ENCODE measurements around the gene NRCAM.
"Not testable (repeated sequence)": the region's sequence is repeated elsewhere in the genome, so short reads cannot be mapped to it uniquely, and the experiment has no call there.

Gene NRCAM

DNA sequence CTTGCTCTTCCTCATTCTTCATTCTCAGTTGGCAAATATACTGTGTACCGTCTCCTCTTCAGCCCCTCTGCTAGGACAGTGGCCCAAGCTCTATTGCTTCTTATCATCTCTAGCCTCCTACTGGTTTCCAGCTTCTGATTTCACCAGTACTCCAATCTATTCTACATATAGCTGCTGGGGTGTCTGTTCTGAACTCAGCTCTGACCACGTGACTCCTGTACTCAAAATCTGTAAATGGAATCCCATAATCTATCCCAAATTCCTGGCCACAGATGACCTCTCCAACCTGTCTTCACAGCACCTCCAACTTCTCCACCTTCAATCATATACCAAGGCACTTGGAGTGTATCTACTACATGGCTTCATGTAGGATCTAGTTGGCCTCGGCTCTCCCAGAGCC is 152.9 kb downstream of the NRCAM start:
- DNase-seq = no peak

DNA sequence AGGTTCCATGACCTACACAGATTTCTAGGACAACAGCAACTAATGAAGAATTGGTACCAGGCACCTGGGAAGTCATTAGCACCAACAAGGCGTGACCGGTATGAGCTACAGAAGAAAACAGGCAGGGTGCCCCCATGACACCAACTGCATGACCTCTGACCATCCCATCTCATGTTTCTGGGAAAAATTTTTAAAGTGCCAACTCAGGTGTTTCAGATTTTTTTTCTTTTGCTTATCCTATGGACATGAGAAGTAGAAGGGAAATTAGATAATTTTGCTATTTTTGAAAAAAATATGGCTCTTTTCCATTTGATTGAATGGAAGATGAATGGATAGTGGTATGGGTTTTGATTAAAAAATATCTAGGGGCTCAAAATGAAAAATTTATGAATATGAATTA is 154.8 kb downstream of the NRCAM start:
- DNase-seq = no peak

DNA sequence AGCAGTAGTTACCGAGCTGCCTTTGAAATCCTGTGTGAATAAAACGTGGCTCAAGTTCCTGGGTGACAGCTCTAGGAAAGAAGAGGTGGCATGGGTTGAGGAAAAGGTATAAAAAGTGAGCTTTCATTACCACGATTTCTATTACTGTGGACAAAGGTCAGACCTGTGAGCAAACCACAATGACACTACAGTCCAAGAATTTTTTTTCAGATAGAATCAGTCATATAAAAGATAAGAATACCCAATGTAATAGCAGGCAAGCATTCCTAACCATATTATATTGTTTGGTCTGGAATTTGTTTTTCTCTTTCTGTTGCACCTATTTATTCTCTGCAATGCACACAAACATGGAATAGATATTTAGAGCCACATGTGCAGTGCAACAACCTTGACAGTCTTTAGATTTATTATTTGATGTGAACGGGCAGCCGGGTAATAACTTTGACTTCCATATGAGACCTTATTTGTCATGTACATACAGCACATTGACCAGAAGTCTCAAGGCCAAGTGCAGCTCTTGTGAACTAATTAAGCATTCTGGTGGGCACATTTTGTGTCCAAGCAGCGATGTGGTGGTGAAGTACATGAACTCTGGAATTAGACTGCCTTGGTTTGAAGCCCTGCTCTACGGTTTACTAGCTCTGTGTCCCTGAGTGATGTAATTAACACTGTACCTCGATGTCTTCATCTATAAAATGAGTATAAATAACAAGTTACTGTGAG is 156.8 kb downstream of the NRCAM start:
- DNase-seq = no peak

DNA sequence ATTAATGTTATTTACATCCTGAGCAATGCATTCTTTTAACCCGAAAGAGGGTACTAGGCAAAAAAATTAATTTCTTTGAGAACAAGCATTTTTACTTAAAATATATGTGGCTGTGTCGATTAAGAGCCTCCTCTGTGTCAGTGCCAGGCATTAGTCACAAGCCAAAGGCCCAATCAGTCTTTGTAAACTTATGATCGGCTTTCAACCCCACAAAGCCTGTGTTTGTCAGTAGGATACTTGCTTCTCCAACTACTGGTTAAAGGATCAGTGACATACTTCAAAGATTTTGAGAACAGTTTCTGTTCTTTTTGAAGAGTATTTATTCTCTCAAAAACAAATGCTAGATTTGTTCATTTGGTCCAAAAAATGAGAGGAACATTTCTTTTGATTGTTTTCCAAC is 159.3 kb downstream of the NRCAM start:
- no peak for DNase-seq

DNA sequence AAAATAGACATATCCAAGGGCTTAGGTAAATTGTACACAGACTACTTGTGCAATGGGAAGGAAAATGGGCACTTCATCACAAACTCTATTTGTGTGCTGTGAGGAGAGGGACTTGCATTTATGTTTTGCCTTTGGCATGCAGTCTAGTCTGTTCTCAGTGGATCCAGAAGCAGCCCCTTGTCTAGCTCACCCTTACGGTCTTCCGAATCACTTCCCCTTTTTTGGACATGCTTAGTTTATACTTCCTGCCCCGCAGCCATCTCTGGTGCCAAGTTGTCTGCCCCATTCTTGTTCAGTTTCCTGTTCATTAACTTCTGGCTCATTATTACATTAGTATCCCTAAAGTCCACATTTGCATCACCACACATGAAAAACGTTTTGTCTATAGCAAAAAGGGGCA is 161.6 kb downstream of the NRCAM start:
- no peak for DNase-seq

DNA sequence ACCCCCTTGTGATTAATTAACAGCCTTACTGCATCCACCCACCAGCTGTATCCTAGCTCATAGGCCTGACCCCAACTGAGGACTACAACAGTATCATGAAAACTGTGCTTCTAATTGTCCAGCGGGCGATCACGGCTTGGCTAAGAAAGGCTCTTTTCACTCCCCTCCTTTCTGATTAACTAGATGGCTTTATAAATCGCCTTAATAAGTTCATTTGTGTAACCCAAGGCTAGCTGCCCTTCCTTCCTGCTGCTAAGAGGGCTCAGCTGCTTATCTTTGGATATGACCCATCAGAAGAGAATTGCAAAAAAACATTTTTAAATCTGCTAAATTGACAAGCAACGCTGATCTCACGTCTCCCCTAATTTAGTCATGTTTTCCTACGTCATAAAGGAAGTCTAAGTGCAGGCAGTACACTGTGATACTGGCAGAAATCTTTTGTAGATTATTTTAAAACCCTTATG is 163.1 kb downstream of the NRCAM start:
- no peak for DNase-seq

DNA sequence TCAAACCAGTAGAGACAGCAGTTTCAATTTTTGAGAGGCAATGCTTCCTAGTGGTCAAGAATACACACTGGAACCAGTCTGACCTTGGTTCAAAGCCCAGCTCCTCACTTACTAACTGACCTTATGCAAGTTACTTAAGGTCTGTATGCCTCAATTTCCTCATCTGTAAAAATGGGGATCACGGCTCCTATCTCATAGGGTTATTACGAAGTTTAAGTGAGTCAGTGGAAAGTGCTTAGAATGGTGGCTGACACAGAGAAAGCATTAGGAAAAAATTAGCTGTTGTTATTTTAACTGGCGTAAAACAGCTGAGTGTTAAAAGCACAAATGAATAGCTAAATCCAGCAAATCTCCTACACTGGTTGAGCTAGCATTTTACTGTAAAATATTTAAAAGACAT is 163.7 kb downstream of the NRCAM start:
- DNase-seq = no peak

DNA sequence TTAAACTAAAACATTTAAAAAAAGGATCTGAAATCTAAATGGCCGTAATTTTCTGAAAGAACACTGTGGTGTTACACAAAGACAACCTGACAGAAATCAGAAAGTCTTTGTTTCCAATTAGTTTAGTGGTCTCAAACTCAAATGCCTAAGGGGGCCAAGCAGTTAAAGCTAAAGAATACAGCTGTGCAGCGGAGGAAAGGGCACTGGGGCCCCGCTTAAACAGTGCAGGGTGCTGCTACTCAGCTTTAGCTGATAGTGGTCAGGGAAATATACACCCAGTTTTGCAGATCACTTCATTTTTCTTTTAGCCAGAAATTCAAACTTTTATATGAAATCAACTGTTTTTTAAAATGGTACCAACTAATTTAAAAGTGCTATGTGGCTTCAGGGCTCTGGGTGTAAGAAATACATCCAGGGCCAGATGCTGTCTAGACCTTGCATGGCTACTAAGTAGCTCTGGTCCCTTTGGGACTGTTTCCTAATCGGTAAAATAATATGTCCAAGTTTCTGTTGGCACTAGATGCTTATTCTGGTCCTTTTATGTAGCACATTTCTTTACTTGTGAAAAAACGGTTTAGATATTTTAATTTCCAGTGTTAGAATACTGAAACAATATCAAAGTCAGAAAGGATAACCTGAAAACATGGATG is 164.3 kb downstream of the NRCAM start:
- no peak for DNase-seq

DNA sequence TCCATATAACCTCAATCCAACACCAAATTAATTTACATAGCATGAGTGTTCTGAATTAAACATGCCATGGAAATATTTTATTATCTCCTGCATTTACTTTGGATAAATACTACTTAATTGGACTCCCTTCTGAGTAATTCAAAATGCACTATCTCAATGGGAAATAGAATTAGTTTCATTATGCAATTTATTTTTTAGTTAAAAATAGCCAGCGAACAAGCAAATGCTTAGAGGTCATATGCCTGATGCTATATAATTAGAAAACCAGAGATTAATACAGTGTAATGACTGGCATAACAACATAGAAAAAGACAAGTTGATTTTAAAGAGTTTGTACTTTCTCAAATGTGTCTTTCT is 165.1 kb downstream of the NRCAM start:
- no peak for DNase-seq

DNA sequence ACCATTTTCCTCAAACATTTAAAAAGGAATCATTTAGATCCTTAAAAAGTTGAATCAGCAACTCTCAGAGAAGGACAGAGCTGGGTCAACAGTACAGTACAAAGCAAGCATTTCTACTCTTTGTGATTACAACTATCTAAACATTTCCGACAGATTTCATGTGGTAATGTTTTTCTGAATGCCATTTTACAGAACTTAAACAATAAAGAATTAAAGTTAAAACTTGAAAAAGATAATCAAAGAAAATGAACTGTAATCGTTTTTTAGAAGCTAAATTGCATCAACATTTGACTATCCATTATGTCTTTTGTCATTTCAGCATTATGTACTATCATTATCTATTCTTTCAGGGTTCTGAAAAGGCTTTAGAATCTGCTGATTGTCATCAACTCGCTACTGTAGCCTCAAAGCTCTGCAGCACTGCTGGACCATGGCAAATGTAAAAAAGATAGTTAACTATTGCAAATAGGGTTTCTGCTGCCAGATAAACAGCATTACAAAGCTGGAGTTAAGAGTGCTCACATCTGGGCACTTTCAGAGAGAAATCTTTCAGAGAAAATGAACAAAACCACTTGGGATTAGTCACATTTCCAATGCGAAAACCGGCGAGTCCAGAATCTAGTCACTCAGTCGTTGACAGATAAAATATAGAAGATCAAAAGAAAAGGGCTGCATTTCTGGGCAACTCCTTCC is 165.6 kb downstream of the NRCAM start:
- no peak for DNase-seq

DNA sequence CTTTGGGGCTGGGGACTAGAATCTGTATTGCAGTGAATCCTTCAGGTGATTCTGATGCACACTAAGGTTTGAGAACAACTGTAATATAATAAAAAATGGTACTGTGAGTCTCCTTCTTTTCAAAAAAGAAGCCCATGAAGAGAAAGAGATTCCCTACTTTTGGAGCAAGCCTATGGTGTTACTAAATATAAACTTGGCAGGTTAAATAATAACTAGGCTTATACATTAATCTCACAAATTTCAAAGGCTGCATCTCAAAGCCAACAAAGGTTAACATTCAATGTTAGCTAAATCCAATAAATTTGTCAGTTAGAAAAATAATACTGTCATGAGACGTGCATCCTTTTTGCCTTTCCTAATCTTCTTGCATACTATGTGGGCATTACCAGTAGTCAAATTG is 166.4 kb downstream of the NRCAM start:
- DNase-seq = no peak

DNA sequence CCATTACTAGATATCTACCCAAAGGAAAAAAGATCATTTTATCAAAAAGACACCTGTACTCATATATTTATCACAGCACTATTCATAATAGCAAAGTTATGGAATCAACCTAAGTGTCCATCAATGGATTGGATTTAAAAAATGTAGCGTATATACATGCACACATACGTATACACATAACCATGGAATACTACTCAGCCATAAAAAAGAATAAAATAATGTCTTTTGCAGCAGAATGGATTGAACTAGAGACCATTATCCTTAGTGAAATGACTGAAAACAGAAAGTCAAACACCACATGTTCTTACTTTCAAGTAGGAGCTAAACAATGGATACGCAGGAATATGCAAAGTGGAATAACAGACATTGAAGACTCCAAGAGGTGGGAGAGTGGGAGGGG is 168.4 kb downstream of the NRCAM start:
- DNase-seq = no peak

DNA sequence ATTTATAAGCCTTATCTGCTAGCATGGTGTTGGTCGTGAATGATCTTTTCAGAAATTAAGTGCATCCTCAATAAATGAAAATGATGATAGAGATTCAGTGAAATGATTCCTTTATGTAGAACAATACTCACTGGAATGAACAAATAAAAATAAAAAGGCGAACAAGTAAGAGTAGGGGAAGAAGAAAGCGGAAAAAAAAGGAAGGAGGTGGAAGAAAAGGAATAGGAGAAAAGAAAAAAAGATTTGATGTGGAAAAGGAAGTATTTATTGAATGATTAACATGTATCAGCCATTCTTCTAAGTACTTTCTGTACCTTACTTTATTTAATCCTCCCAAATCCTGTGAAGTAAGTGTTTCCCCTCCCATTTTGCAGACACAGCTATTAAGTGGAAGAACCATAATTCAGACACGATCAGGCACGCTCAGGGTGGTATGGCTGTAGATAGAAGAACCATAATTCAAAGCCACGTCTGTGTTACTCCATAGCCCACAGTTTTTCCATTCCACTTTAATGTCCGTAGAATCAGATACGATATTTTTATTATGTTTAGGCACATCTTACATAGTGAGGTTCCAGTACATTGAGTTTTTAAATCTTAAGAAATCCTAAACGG is 169.8 kb downstream of the NRCAM start:
- no peak for DNase-seq

DNA sequence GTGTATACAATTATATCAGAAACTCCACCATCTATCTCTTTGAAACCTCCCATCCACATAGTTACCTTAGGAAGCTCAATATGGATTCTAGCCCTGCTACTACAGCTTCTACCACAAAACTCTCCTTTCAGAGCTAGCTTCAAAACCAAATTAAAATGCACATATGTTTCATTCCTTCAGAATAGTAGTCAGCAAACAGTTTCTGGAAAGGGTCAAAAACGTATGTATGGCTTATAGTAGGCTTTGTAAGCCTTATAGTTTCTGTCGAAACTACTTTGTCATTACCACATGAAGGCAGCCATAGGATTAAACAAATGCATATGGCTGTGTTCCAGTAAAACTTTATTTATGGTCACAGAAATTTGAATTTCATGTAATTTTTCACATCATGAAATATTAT is 170.5 kb downstream of the NRCAM start:
- DNase-seq = no peak

DNA sequence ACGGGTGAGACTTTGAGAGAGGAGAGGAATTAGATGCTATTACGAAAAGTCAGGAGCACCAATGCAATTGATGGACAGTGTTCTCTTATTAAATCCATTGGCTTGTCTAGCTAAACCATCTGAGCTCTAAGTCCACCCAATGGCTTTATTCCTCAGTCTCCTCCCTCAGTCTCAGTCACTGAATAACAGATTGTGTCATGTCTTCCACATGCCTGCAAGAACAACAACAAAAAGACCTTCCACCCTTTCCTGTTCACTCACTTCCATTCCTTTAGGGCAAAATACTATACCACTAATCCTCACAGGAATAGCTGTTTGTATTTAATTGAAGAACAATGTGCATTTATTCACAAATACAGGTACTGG is 171.2 kb downstream of the NRCAM start:
- DNase-seq = no peak

DNA sequence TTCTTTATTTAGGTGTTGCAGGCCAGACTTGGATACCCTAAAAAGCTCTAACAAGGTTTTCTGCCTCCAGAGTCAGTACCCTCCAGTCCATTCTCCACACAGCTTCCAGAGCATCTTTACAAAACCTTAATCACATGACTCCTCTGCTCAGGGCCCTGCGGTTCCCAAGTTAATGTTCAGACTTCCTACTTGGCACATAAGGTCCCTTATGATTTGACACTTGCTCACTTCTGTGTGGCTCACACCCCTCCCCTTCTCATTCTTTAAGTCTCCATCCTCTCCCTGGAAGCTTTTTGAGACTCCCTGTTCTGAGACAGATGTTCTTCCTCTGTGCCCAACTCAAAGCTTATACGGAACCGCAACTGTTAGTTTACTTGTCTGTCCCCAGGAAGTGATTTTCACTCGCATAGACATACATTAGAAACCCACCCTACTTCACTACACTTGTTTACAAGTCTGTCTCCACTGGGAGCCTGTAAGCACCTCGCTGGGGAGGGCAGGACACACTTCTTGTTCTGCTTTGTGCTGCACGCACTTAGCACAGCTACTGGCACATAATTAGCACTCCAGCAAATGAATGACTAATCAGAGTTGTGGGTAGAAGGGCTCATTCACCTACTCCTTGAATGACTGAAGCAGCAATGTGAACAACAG is 171.8 kb downstream of the NRCAM start:
- DNase-seq = no peak

DNA sequence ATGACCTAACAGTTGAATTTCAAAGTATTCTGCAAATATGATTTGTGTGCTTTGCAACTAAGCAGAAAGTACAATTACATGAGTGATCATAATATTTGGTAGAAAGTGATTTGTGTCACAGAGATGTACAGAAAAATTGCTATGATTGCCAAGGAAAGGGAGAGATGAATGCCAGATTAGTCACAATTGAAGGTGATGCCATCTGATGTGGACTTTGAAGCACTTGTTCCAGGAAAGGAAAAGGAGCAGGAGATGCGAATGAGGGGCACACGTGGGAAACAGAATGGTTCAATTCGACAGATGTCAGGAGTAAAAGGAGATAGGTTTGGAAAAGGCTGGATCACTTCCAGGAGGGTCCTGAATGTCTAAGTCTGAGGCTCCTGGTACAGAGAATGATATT is 173.0 kb downstream of the NRCAM start:
- DNase-seq = no peak

DNA sequence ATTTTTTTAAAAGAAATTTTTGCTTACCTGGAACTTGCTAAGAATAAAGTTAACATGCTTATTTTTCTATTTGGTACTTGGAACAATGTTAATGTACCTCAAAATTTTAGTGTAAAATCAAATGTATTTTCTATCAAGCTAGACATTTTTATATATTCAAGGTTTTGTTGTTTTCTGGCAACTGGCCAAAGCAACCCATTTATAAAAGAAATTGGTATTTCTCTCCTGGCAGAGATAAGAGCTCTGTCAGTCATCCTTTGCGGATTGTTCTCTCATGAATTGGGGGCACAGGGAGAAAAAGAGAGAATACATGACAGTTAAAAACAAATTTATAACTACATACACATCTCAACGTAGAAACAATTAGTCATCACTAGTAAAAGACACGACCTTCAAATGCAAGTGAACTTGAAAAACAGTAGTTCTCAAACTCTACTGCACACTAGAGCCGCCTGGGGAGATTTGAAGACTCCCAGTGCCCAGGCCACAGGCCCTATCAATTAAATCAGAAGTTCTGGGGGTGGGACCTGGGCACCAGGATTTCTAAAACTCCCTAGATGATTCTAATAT is 173.7 kb downstream of the NRCAM start:
- DNase-seq = no peak

DNA sequence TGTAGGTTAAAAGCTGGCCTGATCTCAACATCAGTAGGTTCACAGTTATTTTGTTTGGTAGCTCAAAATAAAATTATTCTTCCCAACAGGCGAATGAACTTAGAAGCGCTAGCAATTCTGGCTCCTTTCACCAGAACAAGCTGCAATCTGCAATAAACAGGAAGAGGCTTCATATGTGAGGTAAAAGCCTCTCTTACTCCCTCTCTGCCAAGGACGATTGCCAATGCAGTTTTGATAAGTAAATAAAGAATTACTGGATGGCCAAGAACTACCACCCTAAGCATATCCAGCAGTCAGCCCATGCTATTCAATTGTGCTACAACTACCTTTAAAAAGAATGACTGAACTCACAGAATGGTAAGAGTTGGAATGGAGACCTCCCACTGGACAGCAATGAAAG is 176.1 kb downstream of the NRCAM start:
- DNase-seq = no peak

DNA sequence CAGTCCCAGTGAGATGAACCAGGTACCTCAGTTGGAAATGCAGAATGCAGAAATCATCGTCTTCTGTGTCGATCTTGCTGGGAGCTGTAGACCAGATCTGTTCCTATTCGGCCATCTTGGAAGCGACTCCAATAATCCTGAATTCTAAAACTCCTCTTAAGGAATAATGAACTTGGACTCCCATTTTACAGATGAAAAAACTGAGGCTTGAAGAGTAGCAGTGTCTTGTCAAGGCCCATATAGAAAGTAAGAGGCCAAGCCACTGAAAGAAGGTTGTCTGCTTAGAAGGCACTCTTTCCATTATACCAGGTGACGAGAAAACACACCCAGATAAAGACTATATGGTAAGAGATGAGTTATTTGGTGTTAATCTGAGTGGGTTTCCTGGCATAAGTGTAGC is 177.5 kb downstream of the NRCAM start:
- no peak for DNase-seq

DNA sequence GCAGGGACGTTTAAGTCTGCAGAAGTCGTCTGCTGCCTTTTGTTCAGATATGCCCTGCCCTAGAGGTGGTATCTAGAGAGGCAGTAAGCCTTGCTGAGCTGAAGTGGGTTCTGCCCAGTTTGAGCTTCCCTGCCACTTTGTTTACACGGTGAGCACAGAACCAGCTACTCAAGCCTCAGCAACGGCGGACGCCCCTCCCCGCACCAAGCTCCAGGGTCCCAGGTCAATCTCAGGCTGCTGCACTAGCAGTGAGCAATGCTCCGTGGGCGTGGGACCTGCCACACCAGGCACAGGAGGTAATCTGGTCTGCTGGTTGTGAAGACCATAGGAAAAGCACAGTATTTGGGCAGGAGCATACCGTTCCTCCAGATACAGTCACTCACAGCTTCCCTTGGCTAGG is 178.0 kb downstream of the NRCAM start:
- no peak for DNase-seq

DNA sequence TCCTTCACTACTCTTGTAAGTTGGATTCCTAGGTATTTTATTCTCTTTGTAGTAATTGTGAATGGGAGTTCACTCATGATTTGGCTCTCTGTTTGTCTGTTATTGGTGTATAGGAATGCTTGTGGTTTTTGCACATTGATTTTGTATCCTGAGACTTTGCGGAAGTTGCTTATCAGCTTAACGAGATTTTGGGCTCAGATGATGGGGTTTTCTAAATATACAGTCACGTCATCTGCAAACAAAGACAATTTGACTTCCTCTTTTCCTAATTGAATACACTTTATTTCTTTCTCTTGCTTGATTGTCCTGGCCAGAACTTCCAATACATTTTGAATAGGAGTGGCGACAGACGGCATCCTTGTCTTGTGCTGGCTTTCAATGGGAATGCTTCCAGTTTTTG is 181.8 kb downstream of the NRCAM start:
- DNase-seq = not testable (repeated sequence)

DNA sequence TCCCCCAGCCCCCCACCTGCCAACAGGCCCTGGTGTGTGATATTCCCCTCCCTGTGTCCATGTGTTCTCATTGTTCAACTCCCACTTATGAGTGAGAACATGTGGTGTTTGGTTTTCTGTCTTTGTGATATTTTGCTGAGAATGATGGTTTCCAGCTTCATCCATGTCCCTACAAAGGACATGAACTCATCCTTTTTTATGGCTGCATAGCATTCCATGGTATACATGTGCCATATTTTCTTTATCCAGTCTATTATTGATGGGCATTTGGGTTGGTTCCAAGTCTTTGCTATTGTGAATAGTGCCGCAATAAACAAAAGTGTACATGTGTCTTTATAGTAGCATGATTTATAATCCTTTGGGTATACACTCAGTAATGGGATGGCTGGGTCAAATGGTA is 183.3 kb downstream of the NRCAM start:
- not testable (repeated sequence) for DNase-seq

Data from activated CD4-positive, alpha-beta T cell treated with anti-CD3 and anti-CD28 coated beads, Interleukin-2, amount 50 U/mL, for 48 hours (primary cell).